ENCODE measurements around the gene FAM120A.
"Not testable (repeated sequence)": the region's sequence is repeated elsewhere in the genome, so short reads cannot be mapped to it uniquely, and the experiment has no call there.

Gene FAM120A

GRCh38 chr9:93512170-93512812, 60.8 kb downstream of the FAM120A start:
- not testable (repeated sequence) for DNase-seq

GRCh38 chr9:93513606-93514005, 62.1 kb downstream of the FAM120A start:
- no peak for DNase-seq

- no peak for DNase-seq
Measured at GRCh38 chr9:93517331-93517730, 65.8 kb downstream of the FAM120A start.

- no peak for DNase-seq
Measured at GRCh38 chr9:93520523-93520922, 69.0 kb downstream of the FAM120A start.

GRCh38 chr9:93522736-93523135, 71.3 kb downstream of the FAM120A start:
- DNase-seq: no peak

GRCh38 chr9:93523518-93524144, 72.1 kb downstream of the FAM120A start:
- no peak for DNase-seq

GRCh38 chr9:93525476-93525875, 74.0 kb downstream of the FAM120A start:
- DNase-seq: no peak

- DNase-seq: no peak
Measured at GRCh38 chr9:93531374-93531773, 79.9 kb downstream of the FAM120A start.

GRCh38 chr9:93532141-93532540, 80.7 kb downstream of the FAM120A start:
- DNase-seq: no peak

- DNase-seq: no peak
Measured at GRCh38 chr9:93533863-93534262, 82.4 kb downstream of the FAM120A start.

GRCh38 chr9:93536167-93536566, 84.7 kb downstream of the FAM120A start:
- no peak for DNase-seq

GRCh38 chr9:93536874-93537273, 85.4 kb downstream of the FAM120A start:
- DNase-seq: no peak

GRCh38 chr9:93540305-93540704, 88.8 kb downstream of the FAM120A start:
- no peak for DNase-seq

- DNase-seq: no peak
Measured at GRCh38 chr9:93541005-93541404, 89.5 kb downstream of the FAM120A start.

- DNase-seq: no peak
Measured at GRCh38 chr9:93541581-93542349, 90.3 kb downstream of the FAM120A start.

- DNase-seq: no peak
Measured at GRCh38 chr9:93543117-93543516, 91.6 kb downstream of the FAM120A start.

GRCh38 chr9:93546356-93546755, 94.9 kb downstream of the FAM120A start:
- no peak for DNase-seq

- DNase-seq: no peak
Measured at GRCh38 chr9:93549611-93550010, 98.1 kb downstream of the FAM120A start.

- no peak for DNase-seq
Measured at GRCh38 chr9:93552923-93553322, 101.4 kb downstream of the FAM120A start.

- no peak for DNase-seq
Measured at GRCh38 chr9:93555370-93555769, 103.9 kb downstream of the FAM120A start.

GRCh38 chr9:93557366-93558137, 106.1 kb downstream of the FAM120A start:
- no peak for DNase-seq

- DNase-seq: no peak
Measured at GRCh38 chr9:93558503-93558902, 107.0 kb downstream of the FAM120A start.

- DNase-seq: no peak
Measured at GRCh38 chr9:93560991-93561390, 109.5 kb downstream of the FAM120A start.

All from activated CD4-positive, alpha-beta T cell treated with anti-CD3 and anti-CD28 coated beads, Interleukin-2, amount 50 U/mL, for 16 hours (primary cell).